Measurements from ENCODE around the gene CCDC146.
"Not testable (repeated sequence)": the region's sequence is repeated elsewhere in the genome, so short reads cannot be mapped to it uniquely, and the experiment has no call there.

The CCDC146 gene

GRCh38 chr7:77266291-77266794, 143.9 kb downstream of the CCDC146 start:
- no peak overlapping the region for H3K9ac ChIP-seq
- no peaks in the 10 kb centered on the region for H3K9me3 ChIP-seq (ENCODE audit: control insufficient read depth, low read length)
- H3K4me1 ChIP-seq, result no peaks in the 10 kb centered on the region
- TF ChIP-seq CTCF (IDR thresholded peaks at IDR 0.05), result no peak
- H3K4me3 ChIP-seq (ENCODE audit: low read depth, low read length), result no peak overlapping the region
- H2AFZ ChIP-seq, result no peak overlapping the region
- no peak overlapping the region for H3K27ac ChIP-seq
- no peak overlapping the region for H3K4me2 ChIP-seq (ENCODE audit: low read length)
- H3K79me2 ChIP-seq, result no peaks in the 10 kb centered on the region
- H3K27me3 ChIP-seq (ENCODE audit: control insufficient read depth, insufficient read depth, low read length), result no peaks in the 10 kb centered on the region
- no peaks in the 10 kb centered on the region for H3K36me3 ChIP-seq (ENCODE audit: control insufficient read depth, insufficient read depth, low read length)

- Histone ChIP-seq H3K9ac (no peak overlapping the region), H3K79me2 (no peaks in the 10 kb centered on the region), H3K4me3 (ENCODE audit: low read depth, low read length) (no peak overlapping the region), H3K36me3 (ENCODE audit: control insufficient read depth, insufficient read depth, low read length) (no peaks in the 10 kb centered on the region), H3K9me3 (ENCODE audit: control insufficient read depth, low read length) (no peaks in the 10 kb centered on the region), H3K4me1 (no peaks in the 10 kb centered on the region), H3K27me3 (ENCODE audit: control insufficient read depth, insufficient read depth, low read length) (no peaks in the 10 kb centered on the region), H2AFZ (no peak overlapping the region), H3K4me2 (ENCODE audit: low read length) (no peak overlapping the region), H3K27ac (no peak overlapping the region)
- TF ChIP-seq CTCF (IDR thresholded peaks at IDR 0.05), result no peak
Measured at GRCh38 chr7:77269360-77270093, 147.1 kb downstream of the CCDC146 start.

GRCh38 chr7:77270094-77270480, 147.7 kb downstream of the CCDC146 start:
- H3K9ac ChIP-seq, result no peak overlapping the region
- H3K4me3 ChIP-seq (ENCODE audit: low read depth, low read length), result no peak overlapping the region
- no peaks in the 10 kb centered on the region for H3K79me2 ChIP-seq
- TF ChIP-seq CTCF (IDR thresholded peaks at IDR 0.05), result no peak
- H3K4me1 ChIP-seq, result no peaks in the 10 kb centered on the region
- H2AFZ ChIP-seq, result no peak overlapping the region
- H3K36me3 ChIP-seq (ENCODE audit: control insufficient read depth, insufficient read depth, low read length), result no peaks in the 10 kb centered on the region
- H3K9me3 ChIP-seq (ENCODE audit: control insufficient read depth, low read length), result no peaks in the 10 kb centered on the region
- H3K4me2 ChIP-seq (ENCODE audit: low read length), result no peak overlapping the region
- no peaks in the 10 kb centered on the region for H3K27me3 ChIP-seq (ENCODE audit: control insufficient read depth, insufficient read depth, low read length)
- H3K27ac ChIP-seq, result no peak overlapping the region

GRCh38 chr7:77271766-77272165, 149.4 kb downstream of the CCDC146 start:
- no peak for TF ChIP-seq CTCF (IDR thresholded peaks at IDR 0.05)
- H3K4me2 ChIP-seq (ENCODE audit: low read length), result no peak overlapping the region
- H3K4me3 ChIP-seq (ENCODE audit: low read depth, low read length), result no peak overlapping the region

GRCh38 chr7:77275663-77276062, 153.2 kb downstream of the CCDC146 start:
- H3K4me3 ChIP-seq (ENCODE audit: low read depth, low read length); H3K79me2 ChIP-seq; H3K9ac ChIP-seq; H3K4me2 ChIP-seq (ENCODE audit: low read length); H3K27me3 ChIP-seq (ENCODE audit: control insufficient read depth, insufficient read depth, low read length); H2AFZ ChIP-seq; H3K4me1 ChIP-seq; H3K9me3 ChIP-seq (ENCODE audit: control insufficient read depth, low read length); H3K27ac ChIP-seq; H3K36me3 ChIP-seq (ENCODE audit: control insufficient read depth, insufficient read depth, low read length): not testable (repeated sequence)

More at GRCh38 chr7:77271766-77272165, 149.4 kb downstream of the CCDC146 start:
- H3K79me2 ChIP-seq, result no peaks in the 10 kb centered on the region
- no peak overlapping the region for H3K27ac ChIP-seq
- no peak overlapping the region for H3K9ac ChIP-seq
- no peaks in the 10 kb centered on the region for H3K36me3 ChIP-seq (ENCODE audit: control insufficient read depth, insufficient read depth, low read length)
- no peaks in the 10 kb centered on the region for H3K4me1 ChIP-seq
- no peaks in the 10 kb centered on the region for H3K9me3 ChIP-seq (ENCODE audit: control insufficient read depth, low read length)
- H2AFZ ChIP-seq, result no peak overlapping the region
- no peaks in the 10 kb centered on the region for H3K27me3 ChIP-seq (ENCODE audit: control insufficient read depth, insufficient read depth, low read length)
